ENCODE measurements around the gene ARL2. TPM values are rescaled to one million over a fixed set of nuclear protein-coding genes. Genes with fewer than 3 reads are reported as not detected.

ARL2 gene
- total RNA-seq, 1 donor from 2014 or later, result 118 TPM

GRCh38 chr11:64989416-64989815 is 24.5 kb upstream of the ARL2 start:
- H3K36me3 Mint-ChIP-seq (ENCODE audit: unreplicated experiment), result no peaks in the 10 kb centered on the region
- no peak for TF ChIP-seq CTCF (IDR thresholded peaks at IDR 0.05)
- H3K27ac Mint-ChIP-seq (ENCODE audit: unreplicated experiment), result no peak overlapping the region
- H3K4me3 Mint-ChIP-seq (ENCODE audit: unreplicated experiment), result no peak overlapping the region
- no peak for DNase-seq (ENCODE audit: extremely low spot score, unreplicated experiment)
- H3K4me1 Mint-ChIP-seq (ENCODE audit: unreplicated experiment), result peaks cover 5% of the 10 kb centered on the region
- H3K27me3 Mint-ChIP-seq (ENCODE audit: unreplicated experiment), result peaks cover 5% of the 10 kb centered on the region
- no peaks in the 10 kb centered on the region for H3K9me3 Mint-ChIP-seq (ENCODE audit: unreplicated experiment)

GRCh38 chr11:64990222-64990923 is 23.6 kb upstream of the ARL2 start:
- Mint-ChIP-seq H3K27me3 (ENCODE audit: unreplicated experiment) (peaks cover 2% of the 10 kb centered on the region), H3K4me1 (ENCODE audit: unreplicated experiment) (peaks cover 5% of the 10 kb centered on the region), H3K36me3 (ENCODE audit: unreplicated experiment) (no peaks in the 10 kb centered on the region), H3K9me3 (ENCODE audit: unreplicated experiment) (no peaks in the 10 kb centered on the region), H3K27ac (ENCODE audit: unreplicated experiment) (no peak overlapping the region), H3K4me3 (ENCODE audit: unreplicated experiment) (no peak overlapping the region)
- no peak for TF ChIP-seq CTCF (IDR thresholded peaks at IDR 0.05)
- DNase-seq (ENCODE audit: extremely low spot score, unreplicated experiment), result no peak

- H3K27ac Mint-ChIP-seq (ENCODE audit: unreplicated experiment), result no peak overlapping the region
- DNase-seq (ENCODE audit: extremely low spot score, unreplicated experiment), result no peak
- no peaks in the 10 kb centered on the region for H3K36me3 Mint-ChIP-seq (ENCODE audit: unreplicated experiment)
- H3K4me1 Mint-ChIP-seq (ENCODE audit: unreplicated experiment), result peaks cover 14% of the 10 kb centered on the region
- TF ChIP-seq CTCF (IDR thresholded peaks at IDR 0.05), result no peak
- peaks cover 2% of the 10 kb centered on the region for H3K27me3 Mint-ChIP-seq (ENCODE audit: unreplicated experiment)
- no peaks in the 10 kb centered on the region for H3K9me3 Mint-ChIP-seq (ENCODE audit: unreplicated experiment)
- H3K4me3 Mint-ChIP-seq (ENCODE audit: unreplicated experiment), result no peak overlapping the region
These were observed 19.6 kb upstream of the ARL2 start for GRCh38 chr11:64994318-64994717.

- DNase-seq (ENCODE audit: extremely low spot score, unreplicated experiment), result no peak
- Mint-ChIP-seq H3K4me3 (ENCODE audit: unreplicated experiment) (no peak overlapping the region), H3K9me3 (ENCODE audit: unreplicated experiment) (no peaks in the 10 kb centered on the region), H3K4me1 (ENCODE audit: unreplicated experiment) (peaks cover 9% of the 10 kb centered on the region), H3K36me3 (ENCODE audit: unreplicated experiment) (no peaks in the 10 kb centered on the region), H3K27ac (ENCODE audit: unreplicated experiment) (no peak overlapping the region), H3K27me3 (ENCODE audit: unreplicated experiment) (peaks cover 2% of the 10 kb centered on the region)
- TF ChIP-seq CTCF (IDR thresholded peaks at IDR 0.05), result no peak
These were observed 17.6 kb upstream of the ARL2 start for GRCh38 chr11:64996327-64996709.

GRCh38 chr11:64996710-64997380 is 17.1 kb upstream of the ARL2 start, which contains the start of gene BATF2:
TSS of gene BATF2 (minus strand) at chr11:64996971. CDS start at chr11:64996914, 57 bp downstream.
- peak; percentile 11 for TF ChIP-seq CTCF (IDR thresholded peaks at IDR 0.05)

More at GRCh38 chr11:64996710-64997380, 17.1 kb upstream of the ARL2 start, which contains the start of gene BATF2:
- Mint-ChIP-seq H3K27me3 (ENCODE audit: unreplicated experiment) (peaks cover 2% of the 10 kb centered on the region), H3K9me3 (ENCODE audit: unreplicated experiment) (no peaks in the 10 kb centered on the region), H3K4me3 (ENCODE audit: unreplicated experiment) (no peak within 1 kb of the TSS), H3K36me3 (ENCODE audit: unreplicated experiment) (no peaks in the 10 kb centered on the region), H3K4me1 (ENCODE audit: unreplicated experiment) (peaks cover 9% of the 10 kb centered on the region), H3K27ac (ENCODE audit: unreplicated experiment) (no peak within 1 kb of the TSS)
- DNase-seq (ENCODE audit: extremely low spot score, unreplicated experiment), result no peak
